HEK293 (cell line): ENCODE data around the gene ZNF787.
A peak's percentile ranks its signal among the peaks of the same experiment; 100 is the strongest.

Source experiments
- EGR2 ChIP-seq: fragments of 450-650 bp; formaldehyde crosslinking; IDR thresholded peaks from 2 replicates; pipeline ENCODE4 v1.5.1; 2016; ENCODE audit warnings: low read depth, missing biosample characterization, missing genetic modification characterization
- KLF1 ChIP-seq: fragments of 450-650 bp; formaldehyde crosslinking; IDR thresholded peaks from 2 replicates; pipeline ENCODE4 v1.5.1; 2016; ENCODE audit warnings: missing biosample characterization, missing genetic modification characterization
- KLF9 ChIP-seq: fragments of 450-650 bp; formaldehyde crosslinking; IDR thresholded peaks from 2 replicates; pipeline ENCODE4 v1.5.1; 2016; ENCODE audit warnings: missing biosample characterization, missing genetic modification characterization, low read depth
- OVOL3 ChIP-seq: fragments of 450-650 bp; formaldehyde crosslinking; IDR thresholded peaks from 2 replicates; pipeline ENCODE4 v1.5.1; 2016; ENCODE audit warnings: missing biosample characterization, missing genetic modification characterization
- RBAK ChIP-seq: fragments of 450-650 bp; formaldehyde crosslinking; IDR thresholded peaks from 2 replicates; pipeline ENCODE4 v1.5.1; 2016; ENCODE audit warnings: missing biosample characterization, missing genetic modification characterization
- REPIN1 ChIP-seq: fragments of 450-650 bp; formaldehyde crosslinking; IDR thresholded peaks from 2 replicates; pipeline ENCODE4 v1.5.1; 2017; ENCODE audit warnings: missing biosample characterization, missing genetic modification characterization, low read depth
- SALL2 ChIP-seq: fragments of 450-650 bp; formaldehyde crosslinking; IDR thresholded peaks from 2 replicates; pipeline ENCODE4 v1.5.0; 2017; ENCODE audit warnings: missing biosample characterization, mild to moderate bottlenecking, missing genetic modification characterization, borderline replicate concordance
- SCRT1 ChIP-seq: fragments of 450-650 bp; formaldehyde crosslinking; IDR thresholded peaks from 2 replicates; pipeline ENCODE4 v1.5.1; 2016; ENCODE audit warnings: missing biosample characterization, missing genetic modification characterization, borderline replicate concordance
- SP7 ChIP-seq: fragments of 450-650 bp; formaldehyde crosslinking; IDR thresholded peaks from 2 replicates; pipeline ENCODE4 v1.5.1; 2016; ENCODE audit warnings: missing biosample characterization, missing genetic modification characterization
- YY2 ChIP-seq: fragments of 450-650 bp; formaldehyde crosslinking; IDR thresholded peaks from 2 replicates; pipeline ENCODE4 v1.5.1; 2016; ENCODE audit warnings: missing biosample characterization, missing genetic modification characterization
- ZBTB17 ChIP-seq: fragments of 450-650 bp; formaldehyde crosslinking; IDR thresholded peaks from 2 replicates; pipeline ENCODE4 v1.5.1; 2016; ENCODE audit warnings: missing biosample characterization, missing genetic modification characterization
- ZNF169 ChIP-seq: fragments of 450-650 bp; formaldehyde crosslinking; IDR thresholded peaks from 2 replicates; pipeline ENCODE4 v1.5.1; 2016; ENCODE audit warnings: missing biosample characterization, missing genetic modification characterization
- ZNF221 ChIP-seq: fragments of 450-650 bp; formaldehyde crosslinking; IDR thresholded peaks from 2 replicates; pipeline ENCODE4 v1.5.1; 2017; ENCODE audit warnings: missing biosample characterization, missing genetic modification characterization, borderline replicate concordance
- ZNF239 ChIP-seq: fragments of 450-650 bp; formaldehyde crosslinking; IDR thresholded peaks from 2 replicates; pipeline ENCODE4 v1.5.1; 2016; ENCODE audit warnings: missing biosample characterization, missing genetic modification characterization
- ZNF274 ChIP-seq, 2 experiments: fragments of 200-500 bp in 1 of 2; fragments of 450-650 bp in 1 of 2; sonication (Bioruptor generic) in 1 of 2; formaldehyde crosslinking in 1 of 2; IDR thresholded peaks; 2 replicates each; pipeline versions ENCODE4 v1.5.1 to v1.6.1; 2014 to 2016; ENCODE audit warnings: borderline replicate concordance in 1 of 2, inconsistent platforms in 1 of 2, low read length in 1 of 2, missing biosample characterization in 1 of 2, missing genetic modification characterization in 1 of 2
- ZNF302 ChIP-seq: fragments of 450-650 bp; formaldehyde crosslinking; IDR thresholded peaks from 2 replicates; pipeline ENCODE4 v1.5.1; 2016; ENCODE audit warnings: missing biosample characterization, missing genetic modification characterization, low read depth
- ZNF350 ChIP-seq: fragments of 450-650 bp; formaldehyde crosslinking; IDR thresholded peaks from 2 replicates; pipeline ENCODE4 v1.5.0; 2017; ENCODE audit warnings: missing biosample characterization, mild to moderate bottlenecking, missing genetic modification characterization
- ZNF404 ChIP-seq: fragments of 450-650 bp; formaldehyde crosslinking; IDR thresholded peaks from 2 replicates; pipeline ENCODE4 v1.5.1; 2017; ENCODE audit warnings: missing biosample characterization, missing genetic modification characterization
- ZNF48 ChIP-seq: fragments of 450-650 bp; formaldehyde crosslinking; IDR thresholded peaks from 2 replicates; pipeline ENCODE4 v1.5.1; 2016; ENCODE audit warnings: missing biosample characterization, missing genetic modification characterization
- ZNF549 ChIP-seq: fragments of 450-650 bp; IDR thresholded peaks from 2 replicates; pipeline ENCODE4 v1.5.1; 2018; ENCODE audit warnings: missing biosample characterization, missing genetic modification characterization, mild to moderate bottlenecking, inconsistent platforms, moderate library complexity
- ZNF596 ChIP-seq: fragments of 450-650 bp; IDR thresholded peaks from 2 replicates; pipeline ENCODE4 v1.5.0; 2018; ENCODE audit warnings: missing biosample characterization, mild to moderate bottlenecking, missing genetic modification characterization, moderate library complexity
- ZNF626 ChIP-seq: fragments of 450-650 bp; sonication (Bioruptor Pico); formaldehyde crosslinking; IDR thresholded peaks from 2 replicates; pipeline ENCODE4 v1.5.1; 2018; ENCODE audit warnings: missing biosample characterization, missing genetic modification characterization, inconsistent platforms
- TF ChIP-seq, protein P1 (sequence below): fragments of 450-650 bp; formaldehyde crosslinking; IDR thresholded peaks from 2 replicates; pipeline ENCODE4 v1.5.1; 2016; ENCODE audit warnings: missing biosample characterization, missing genetic modification characterization
- TF ChIP-seq, protein P2 (sequence below): fragments of 450-650 bp; formaldehyde crosslinking; IDR thresholded peaks from 2 replicates; pipeline ENCODE4 v1.5.1; 2016; ENCODE audit warnings: missing biosample characterization, missing genetic modification characterization, borderline replicate concordance
- TF ChIP-seq, protein P3 (sequence below): fragments of 450-650 bp; formaldehyde crosslinking; IDR thresholded peaks from 2 replicates; pipeline ENCODE4 v1.5.1; 2016; ENCODE audit warnings: missing biosample characterization, missing genetic modification characterization
- TF ChIP-seq, protein P4 (sequence below): fragments of 450-650 bp; formaldehyde crosslinking; IDR thresholded peaks from 2 replicates; pipeline ENCODE4 v1.5.1; 2016; ENCODE audit warnings: missing biosample characterization, missing genetic modification characterization

Gene ZNF787

DNA sequence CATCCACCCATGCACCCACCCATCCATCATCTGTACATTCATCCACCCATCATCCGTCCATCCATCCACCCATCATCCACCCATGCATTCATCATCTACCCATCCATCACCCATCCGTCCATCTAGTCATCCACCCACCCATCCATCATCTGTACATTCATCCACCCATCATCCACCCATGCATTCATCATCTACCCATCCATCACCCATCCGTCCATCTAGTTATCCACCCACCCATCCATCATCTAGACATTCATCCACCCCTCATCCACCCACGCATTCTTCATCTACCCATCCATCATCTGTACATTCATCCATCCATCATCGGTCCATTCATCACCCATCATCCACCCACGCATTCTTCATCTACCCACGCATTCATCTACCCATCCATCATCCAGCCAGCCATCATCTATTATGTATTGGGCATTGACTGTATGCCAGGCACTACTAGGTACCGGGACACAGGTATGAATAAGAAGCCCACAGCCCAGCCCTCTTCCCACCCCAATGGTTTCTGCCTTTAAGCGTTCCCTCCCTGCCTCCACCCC is 38.0 kb upstream of the ZNF787 start (continued):
- TF ChIP-seq, protein P1, sequence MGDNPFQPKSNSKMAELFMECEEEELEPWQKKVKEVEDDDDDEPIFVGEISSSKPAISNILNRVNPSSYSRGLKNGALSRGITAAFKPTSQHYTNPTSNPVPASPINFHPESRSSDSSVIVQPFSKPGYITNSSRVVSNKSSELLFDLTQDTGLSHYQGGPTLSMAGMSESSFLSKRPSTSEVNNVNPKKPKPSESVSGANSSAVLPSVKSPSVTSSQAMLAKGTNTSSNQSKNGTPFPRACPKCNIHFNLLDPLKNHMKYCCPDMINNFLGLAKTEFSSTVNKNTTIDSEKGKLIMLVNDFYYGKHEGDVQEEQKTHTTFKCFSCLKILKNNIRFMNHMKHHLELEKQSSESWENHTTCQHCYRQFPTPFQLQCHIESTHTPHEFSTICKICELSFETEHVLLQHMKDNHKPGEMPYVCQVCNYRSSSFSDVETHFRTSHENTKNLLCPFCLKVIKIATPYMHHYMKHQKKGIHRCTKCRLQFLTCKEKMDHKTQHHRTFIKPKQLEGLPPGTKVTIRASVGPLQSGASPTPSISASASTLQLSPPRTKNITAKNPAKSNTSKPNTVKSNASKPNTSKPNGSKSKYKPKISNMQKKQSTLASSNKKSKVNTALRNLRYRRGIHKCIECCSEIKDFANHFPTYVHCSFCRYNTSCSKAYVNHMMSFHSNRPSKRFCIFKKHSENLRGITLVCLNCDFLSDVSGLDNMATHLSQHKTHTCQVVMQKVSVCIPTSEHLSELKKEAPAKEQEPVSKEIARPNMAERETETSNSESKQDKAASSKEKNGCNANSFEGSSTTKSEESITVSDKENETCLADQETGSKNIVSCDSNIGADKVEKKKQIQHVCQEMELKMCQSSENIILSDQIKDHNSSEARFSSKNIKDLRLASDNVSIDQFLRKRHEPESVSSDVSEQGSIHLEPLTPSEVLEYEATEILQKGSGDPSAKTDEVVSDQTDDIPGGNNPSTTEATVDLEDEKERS (tag by site-specific recombination): no peak
- TF ChIP-seq SP7 (tag by site-specific recombination) (peak; percentile 49; the same call in 1 of the 2 replicates), KLF1 (tag by site-specific recombination) (peak; percentile 63; the same call in 1 of the 2 replicates), ZNF596 (tag by site-specific recombination) (no peak), SALL2 (no peak), ZNF239 (tag by site-specific recombination) (no peak), ZNF48 (tag by site-specific recombination) (no peak), ZNF549 (tag by site-specific recombination) (no peak), ZNF350 (no peak), OVOL3 (tag by site-specific recombination) (no peak), YY2 (tag by site-specific recombination) (no peak), EGR2 (tag by site-specific recombination) (peak; percentile 100), ZNF404 (tag by site-specific recombination) (no peak), ZNF169 (tag by site-specific recombination) (no peak), SCRT1 (tag by site-specific recombination) (no peak), ZNF274 (IDR thresholded peaks at IDR 0.05; ENCODE audit: low read length) (no peak), ZNF274 (tag by site-specific recombination; IDR thresholded peaks at IDR 0.05; ENCODE audit: borderline replicate concordance) (no peak), ZNF626 (tag by site-specific recombination) (no peak), KLF9 (tag by site-specific recombination) (no peak), ZNF302 (no peak), RBAK (no peak), ZBTB17 (tag by site-specific recombination) (peak; percentile 56; the same call in 1 of the 2 replicates), ZNF221 (tag by site-specific recombination) (no peak), REPIN1 (tag by site-specific recombination) (no peak)
- TF ChIP-seq, protein P2, sequence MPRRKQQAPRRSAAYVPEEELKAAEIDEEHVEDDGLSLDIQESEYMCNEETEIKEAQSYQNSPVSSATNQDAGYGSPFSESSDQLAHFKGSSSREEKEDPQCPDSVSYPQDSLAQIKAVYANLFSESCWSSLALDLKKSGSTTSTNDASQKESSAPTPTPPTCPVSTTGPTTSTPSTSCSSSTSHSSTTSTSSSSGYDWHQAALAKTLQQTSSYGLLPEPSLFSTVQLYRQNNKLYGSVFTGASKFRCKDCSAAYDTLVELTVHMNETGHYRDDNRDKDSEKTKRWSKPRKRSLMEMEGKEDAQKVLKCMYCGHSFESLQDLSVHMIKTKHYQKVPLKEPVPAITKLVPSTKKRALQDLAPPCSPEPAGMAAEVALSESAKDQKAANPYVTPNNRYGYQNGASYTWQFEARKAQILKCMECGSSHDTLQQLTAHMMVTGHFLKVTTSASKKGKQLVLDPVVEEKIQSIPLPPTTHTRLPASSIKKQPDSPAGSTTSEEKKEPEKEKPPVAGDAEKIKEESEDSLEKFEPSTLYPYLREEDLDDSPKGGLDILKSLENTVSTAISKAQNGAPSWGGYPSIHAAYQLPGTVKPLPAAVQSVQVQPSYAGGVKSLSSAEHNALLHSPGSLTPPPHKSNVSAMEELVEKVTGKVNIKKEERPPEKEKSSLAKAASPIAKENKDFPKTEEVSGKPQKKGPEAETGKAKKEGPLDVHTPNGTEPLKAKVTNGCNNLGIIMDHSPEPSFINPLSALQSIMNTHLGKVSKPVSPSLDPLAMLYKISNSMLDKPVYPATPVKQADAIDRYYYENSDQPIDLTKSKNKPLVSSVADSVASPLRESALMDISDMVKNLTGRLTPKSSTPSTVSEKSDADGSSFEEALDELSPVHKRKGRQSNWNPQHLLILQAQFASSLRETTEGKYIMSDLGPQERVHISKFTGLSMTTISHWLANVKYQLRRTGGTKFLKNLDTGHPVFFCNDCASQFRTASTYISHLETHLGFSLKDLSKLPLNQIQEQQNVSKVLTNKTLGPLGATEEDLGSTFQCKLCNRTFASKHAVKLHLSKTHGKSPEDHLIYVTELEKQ (tag by site-specific recombination): peak; percentile 52; the same call in 1 of the 2 replicates
- TF ChIP-seq, protein P3, sequence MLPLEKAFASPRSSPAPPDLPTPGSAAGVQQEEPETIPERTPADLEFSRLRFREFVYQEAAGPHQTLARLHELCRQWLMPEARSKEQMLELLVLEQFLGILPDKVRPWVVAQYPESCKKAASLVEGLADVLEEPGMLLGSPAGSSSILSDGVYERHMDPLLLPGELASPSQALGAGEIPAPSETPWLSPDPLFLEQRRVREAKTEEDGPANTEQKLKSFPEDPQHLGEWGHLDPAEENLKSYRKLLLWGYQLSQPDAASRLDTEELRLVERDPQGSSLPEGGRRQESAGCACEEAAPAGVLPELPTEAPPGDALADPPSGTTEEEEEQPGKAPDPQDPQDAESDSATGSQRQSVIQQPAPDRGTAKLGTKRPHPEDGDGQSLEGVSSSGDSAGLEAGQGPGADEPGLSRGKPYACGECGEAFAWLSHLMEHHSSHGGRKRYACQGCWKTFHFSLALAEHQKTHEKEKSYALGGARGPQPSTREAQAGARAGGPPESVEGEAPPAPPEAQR (tag by site-specific recombination): no peak
- TF ChIP-seq, protein P4, sequence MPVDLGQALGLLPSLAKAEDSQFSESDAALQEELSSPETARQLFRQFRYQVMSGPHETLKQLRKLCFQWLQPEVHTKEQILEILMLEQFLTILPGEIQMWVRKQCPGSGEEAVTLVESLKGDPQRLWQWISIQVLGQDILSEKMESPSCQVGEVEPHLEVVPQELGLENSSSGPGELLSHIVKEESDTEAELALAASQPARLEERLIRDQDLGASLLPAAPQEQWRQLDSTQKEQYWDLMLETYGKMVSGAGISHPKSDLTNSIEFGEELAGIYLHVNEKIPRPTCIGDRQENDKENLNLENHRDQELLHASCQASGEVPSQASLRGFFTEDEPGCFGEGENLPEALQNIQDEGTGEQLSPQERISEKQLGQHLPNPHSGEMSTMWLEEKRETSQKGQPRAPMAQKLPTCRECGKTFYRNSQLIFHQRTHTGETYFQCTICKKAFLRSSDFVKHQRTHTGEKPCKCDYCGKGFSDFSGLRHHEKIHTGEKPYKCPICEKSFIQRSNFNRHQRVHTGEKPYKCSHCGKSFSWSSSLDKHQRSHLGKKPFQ (tag by site-specific recombination): no peak
- TF ChIP-seq, all 188 proteins: peak for 8
